T-cell (primary cell): Measurements from ENCODE around the gene ZNF506. TPM values are rescaled to one million over a fixed set of nuclear protein-coding genes. Genes with fewer than 3 reads are reported as not detected.
A peak's percentile ranks its signal among the peaks of the same experiment; 100 is the strongest.

ENCODE experiments used
- ATAC-seq, 4 experiments: fragments of 200-7000 bp in 3 of 4; fragments of 150-1000 bp in 1 of 4; cut with Tn5 transposase; replicated peaks in 1 of 4; 1 replicate in 3 of 4; 2 replicates in 1 of 4; pipeline ENCODE4 v1.10.0; 2021; ENCODE audit warnings: moderate library complexity in 3 of 4, mild to moderate bottlenecking in 2 of 4, moderate number of reproducible peaks in 1 of 4
- CTCF ChIA-PET, 2 donors: fragments of 300-600 bp; sonication (Branson Sonifier 250); formaldehyde crosslinking; loops; one replicate each; lab custom pipeline; 2022; ENCODE audit warnings: antibody characterized with exemption in 2 of 2; lab: Charles Lee
- POLR2A ChIA-PET, 2 donors: fragments of 300-600 bp; sonication (Branson Sonifier 250); formaldehyde crosslinking; loops; one replicate each; lab custom pipeline; 2022; ENCODE audit warnings: antibody characterized with exemption in 2 of 2; lab: Charles Lee
- DNase-seq, 35 experiments: peaks; one replicate each; pipeline versions ENCODE4 v3.0.0 to v3.0.0-alpha.2; 2013 to 2023
- H3K27ac ChIP-seq: one replicate; pipeline ENCODE4 v1.5.1; 2013; ENCODE audit warnings: low read length
- H3K27me3 ChIP-seq, 2 experiments: replicated peaks in 1 of 2; 1 replicate in 1 of 2; 2 replicates in 1 of 2; pipeline versions ENCODE4 v1.6.1 to v1.7.0; 2013; ENCODE audit warnings: low read length in 1 of 2, mixed read lengths in 1 of 2; ENCODE audit not compliant: control insufficient read depth in 2 of 2, insufficient read depth in 2 of 2; ENCODE audit errors: extremely low read depth in 1 of 2
- H3K36me3 ChIP-seq, 2 donors: 1 replicate in 1 of 2; 2 replicates in 1 of 2; pipeline versions ENCODE4 v1.6.1 to v1.7.0; 2013; ENCODE audit warnings: low read length in 1 of 2; ENCODE audit not compliant: control insufficient read depth in 2 of 2, insufficient read depth in 1 of 2; ENCODE audit errors: extremely low read depth in 1 of 2
- H3K4me1 ChIP-seq, 2 experiments: 1 replicate in 1 of 2; 2 replicates in 1 of 2; pipeline versions ENCODE4 v1.6.1 to v1.7.0; 2013; ENCODE audit warnings: low read length in 2 of 2, mixed read lengths in 1 of 2; ENCODE audit not compliant: insufficient read depth in 2 of 2, control insufficient read depth in 1 of 2; ENCODE audit errors: extremely low read depth in 1 of 2
- H3K4me3 ChIP-seq, 2 donors: 1 replicate in 1 of 2; 2 replicates in 1 of 2; pipeline versions ENCODE4 v1.5.1 to v1.7.0; 2013; ENCODE audit warnings: mild to moderate bottlenecking in 2 of 2, low read length in 1 of 2, moderate library complexity in 1 of 2; ENCODE audit not compliant: control insufficient read depth in 1 of 2; ENCODE audit errors: extremely low read depth in 1 of 2
- H3K9me3 ChIP-seq: 2 replicates; pipeline ENCODE4 v1.7.0; 2013
- H3K27ac Mint-ChIP-seq, 2 donors: one replicate each; pipeline ENCODE4 v1.8.0; 2020 to 2021; ENCODE audit warnings: mild to moderate bottlenecking in 2 of 2, mixed read lengths in 2 of 2
- H3K27me3 Mint-ChIP-seq, 2 donors: one replicate each; pipeline ENCODE4 v1.8.0; 2021 to 2022; ENCODE audit warnings: mixed read lengths in 2 of 2
- H3K36me3 Mint-ChIP-seq: one replicate; pipeline ENCODE4 v1.8.0; 2021; ENCODE audit warnings: mixed read lengths
- H3K4me1 Mint-ChIP-seq, 3 donors: one replicate each; pipeline ENCODE4 v1.8.0; 2020 to 2022; ENCODE audit warnings: mixed read lengths in 3 of 3, mild to moderate bottlenecking in 1 of 3
- H3K4me3 Mint-ChIP-seq, 3 donors: one replicate each; pipeline ENCODE4 v1.8.0; 2020 to 2022; ENCODE audit warnings: mild to moderate bottlenecking in 3 of 3, mixed read lengths in 3 of 3, moderate library complexity in 3 of 3
- H3K9me3 Mint-ChIP-seq, 3 donors: one replicate each; pipeline ENCODE4 v1.8.0; 2020 to 2022; ENCODE audit warnings: mixed read lengths in 3 of 3
- WGBS: methylation state at CpG from one replicate; pipeline ENCODE4 v1.1.5; 2013; ENCODE audit warnings: missing lambda C conversion rate; ENCODE audit not compliant: insufficient coverage; 5-methylcytosine and 5-hydroxymethylcytosine counted together
- total RNA-seq, 35 experiments: library from RNA in 6 of 35; stranded (reverse) in 6 of 35; fragments of 120-200 nt in 1 of 35; gene quantifications; one replicate each; pipeline versions ENCODE4 v1.2.1 to v1.2.4 and lab custom pipeline; 2013 to 2026

ZNF506 gene
- total RNA-seq, 5 donors from 2014 or later (not counting 1 experiment from before 2014, with no cell fraction given), result 35.3 to 65.6 (median 58.1) TPM

DNA sequence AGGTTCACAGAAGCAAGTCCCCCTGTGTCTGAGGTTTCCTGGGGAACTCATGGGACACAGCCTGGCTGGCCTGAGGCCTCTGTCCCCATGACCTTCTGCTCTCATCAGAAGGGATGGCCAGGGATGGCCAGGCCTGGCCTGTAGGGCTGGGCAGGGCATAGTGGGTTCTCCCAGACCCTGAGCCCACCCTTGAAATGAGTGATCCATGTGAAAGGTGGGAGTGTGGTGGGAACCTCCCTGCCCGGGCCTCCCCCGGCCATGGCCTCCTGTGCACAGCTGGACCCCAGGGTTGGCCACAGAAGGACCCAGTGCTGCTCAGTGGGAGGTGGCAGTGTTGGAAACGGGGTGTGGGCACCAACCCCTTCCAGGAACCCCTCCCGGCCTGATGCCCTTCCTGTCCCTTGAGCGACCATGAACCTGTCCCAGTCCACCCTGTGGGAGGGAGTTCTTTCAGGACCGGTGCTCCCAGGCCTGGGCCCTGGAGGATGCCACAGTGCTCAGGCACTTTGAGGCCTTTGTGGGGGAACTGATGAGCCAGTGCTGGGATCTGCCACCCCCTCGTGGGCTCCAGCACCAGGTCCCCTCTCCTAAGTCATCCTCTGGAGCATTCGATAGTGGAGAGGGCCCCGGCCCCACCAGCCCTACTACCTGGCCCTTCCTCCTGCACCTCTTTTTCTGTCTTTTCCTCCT, 73.2 kb downstream of the ZNF506 start:
- POLR2A ChIA-PET, result no interaction called here
- CTCF ChIA-PET, result interaction anchor here in 1 of 2 donors (0.6 kb wide), 1 partner anchor 1390 kb away, joined by 3 read pairs; no protein-coding TSS in a partner anchor
- Mint-ChIP-seq H3K27ac (no peak overlapping the region), H3K27me3 (no peaks in the 10 kb centered on the region), H3K4me1 (no peaks in the 10 kb centered on the region), H3K36me3 (no peaks in the 10 kb centered on the region), H3K9me3 (no peaks in the 10 kb centered on the region), H3K4me3 (no peak overlapping the region)
- 77% methylated on average over 7 of the region's 9 CpGs for WGBS
- Histone ChIP-seq H3K27ac (no peak overlapping the region), H3K4me1 (no peaks in the 10 kb centered on the region), H3K36me3 (no peaks in the 10 kb centered on the region), H3K27me3 (peaks cover 0 to 6% of the 10 kb centered on the region in 2 experiments), H3K9me3 (no peaks in the 10 kb centered on the region), H3K4me3 (no peak overlapping the region)
- no peak for DNase-seq
- ATAC-seq, result no peak

DNA sequence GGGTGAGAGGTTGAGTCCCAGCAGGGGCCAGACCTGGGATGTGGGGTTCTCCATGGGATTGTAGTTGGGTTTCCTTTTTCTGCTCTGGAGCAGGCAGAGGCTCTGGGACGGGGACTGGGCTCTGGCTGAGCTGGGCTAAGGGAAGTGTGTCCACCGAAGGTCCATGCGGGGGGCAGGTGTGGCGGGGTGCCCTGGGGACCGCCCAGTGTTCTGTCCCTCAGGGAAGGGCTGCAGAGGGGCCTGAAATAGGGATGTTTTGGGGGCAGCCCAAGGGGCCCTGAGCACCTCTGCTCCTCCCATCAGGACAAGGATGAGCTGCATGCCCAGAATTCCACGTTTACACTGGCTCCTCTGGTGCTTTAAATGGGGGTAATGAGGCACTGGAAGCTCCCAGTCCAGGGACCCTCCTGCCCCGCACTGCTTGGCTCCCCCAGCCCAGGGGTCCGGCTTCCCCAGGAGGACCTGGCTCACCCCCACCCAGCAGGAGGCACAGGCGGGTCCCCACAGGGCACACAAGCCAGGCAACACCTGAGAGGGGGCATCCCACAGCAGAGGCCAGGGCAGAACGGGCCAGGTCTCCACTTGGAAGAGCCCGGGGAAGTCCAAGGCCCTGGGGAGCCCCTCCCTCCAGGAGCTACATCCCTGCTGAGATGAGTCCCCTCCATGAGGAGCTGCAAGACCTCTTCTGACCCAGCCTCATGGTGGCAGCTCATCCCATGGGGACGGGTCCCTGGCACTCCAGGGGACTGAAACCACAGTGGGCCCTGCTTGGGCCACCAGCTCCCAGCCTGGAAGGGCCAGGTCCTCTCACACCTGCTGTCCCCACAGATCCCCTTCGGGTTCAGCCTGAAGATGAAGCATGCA, 74.0 kb downstream of the ZNF506 start:
- WGBS, result 83% methylated on average over 12 of the region's 13 CpGs
- ChIA-PET POLR2A (no interaction called here), CTCF (no interaction called here)
- Mint-ChIP-seq H3K27me3 (no peaks in the 10 kb centered on the region), H3K9me3 (no peaks in the 10 kb centered on the region), H3K4me3 (no peak overlapping the region), H3K36me3 (no peaks in the 10 kb centered on the region), H3K4me1 (no peaks in the 10 kb centered on the region), H3K27ac (no peak overlapping the region)
- no peak overlapping the region for H3K4me3 ChIP-seq
- no peak overlapping the region for H3K27ac ChIP-seq
- H3K27me3 ChIP-seq, result peaks cover 0 to 6% of the 10 kb centered on the region in 2 experiments
- DNase-seq (no peak), ATAC-seq (no peak)
- H3K9me3 ChIP-seq, result no peaks in the 10 kb centered on the region
- no peaks in the 10 kb centered on the region for H3K4me1 ChIP-seq
- no peaks in the 10 kb centered on the region for H3K36me3 ChIP-seq

DNA sequence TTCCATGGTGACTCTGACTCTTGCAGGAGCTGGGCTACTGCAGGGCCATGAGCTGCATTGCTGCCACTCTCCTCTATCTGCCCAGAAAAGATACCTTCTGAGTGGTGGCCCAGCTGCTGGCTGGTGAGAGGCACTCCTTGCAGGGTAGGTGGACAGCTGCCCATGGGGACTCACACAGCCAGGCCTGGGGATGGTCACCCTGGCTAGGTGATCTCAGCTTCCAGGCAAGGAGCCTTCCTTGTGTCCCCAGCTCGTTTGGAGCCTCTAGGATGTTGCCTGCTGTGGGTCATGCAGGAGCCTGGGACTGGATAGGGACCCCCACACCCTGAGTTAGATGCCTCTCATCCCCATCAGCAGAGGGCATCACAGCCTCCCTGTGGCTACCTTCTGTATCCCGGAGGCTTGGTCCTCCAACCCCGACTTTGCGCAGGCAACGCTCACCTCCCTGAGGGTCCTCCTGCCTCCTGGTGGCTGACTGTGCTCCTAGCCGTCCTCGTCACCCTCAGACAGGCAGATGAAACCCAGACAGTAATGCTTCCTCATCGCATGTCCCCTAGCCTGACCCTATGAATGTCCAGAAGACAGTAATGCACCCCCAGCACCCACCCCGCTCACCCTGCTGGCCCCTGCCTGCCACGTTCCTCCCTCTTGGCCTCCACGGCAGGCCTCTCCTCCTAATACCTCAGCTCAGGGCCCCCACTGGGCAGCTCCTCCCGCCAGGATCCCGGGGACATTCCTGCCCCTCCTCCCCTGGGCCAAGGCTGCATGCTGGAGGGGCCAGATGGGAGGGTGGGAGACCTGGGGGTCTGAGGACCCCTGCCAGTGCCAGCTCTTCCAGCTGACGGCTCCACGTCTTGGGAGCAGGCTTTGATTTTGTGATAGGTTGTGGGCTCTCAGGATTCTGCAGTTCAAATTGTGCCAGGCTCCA, 75.0 kb downstream of the ZNF506 start:
- H3K9me3 Mint-ChIP-seq, result no peaks in the 10 kb centered on the region
- H3K4me3 Mint-ChIP-seq, result no peak overlapping the region
- H3K27ac ChIP-seq, result no peak overlapping the region
- no peak overlapping the region for H3K4me3 ChIP-seq
- DNase-seq, result no peak
- H3K4me1 Mint-ChIP-seq, result no peaks in the 10 kb centered on the region
- no peaks in the 10 kb centered on the region for H3K36me3 ChIP-seq
- WGBS, result 81% methylated on average over 10 of the region's 15 CpGs
- H3K27ac Mint-ChIP-seq, result no peak overlapping the region
- no peaks in the 10 kb centered on the region for H3K27me3 Mint-ChIP-seq
- no peaks in the 10 kb centered on the region for H3K9me3 ChIP-seq
- H3K4me1 ChIP-seq, result no peaks in the 10 kb centered on the region
- H3K36me3 Mint-ChIP-seq, result no peaks in the 10 kb centered on the region
- H3K27me3 ChIP-seq, result peaks cover 0 to 6% of the 10 kb centered on the region in 2 experiments
- ChIA-PET POLR2A (no interaction called here), CTCF (no interaction called here)
- ATAC-seq, result no peak

DNA sequence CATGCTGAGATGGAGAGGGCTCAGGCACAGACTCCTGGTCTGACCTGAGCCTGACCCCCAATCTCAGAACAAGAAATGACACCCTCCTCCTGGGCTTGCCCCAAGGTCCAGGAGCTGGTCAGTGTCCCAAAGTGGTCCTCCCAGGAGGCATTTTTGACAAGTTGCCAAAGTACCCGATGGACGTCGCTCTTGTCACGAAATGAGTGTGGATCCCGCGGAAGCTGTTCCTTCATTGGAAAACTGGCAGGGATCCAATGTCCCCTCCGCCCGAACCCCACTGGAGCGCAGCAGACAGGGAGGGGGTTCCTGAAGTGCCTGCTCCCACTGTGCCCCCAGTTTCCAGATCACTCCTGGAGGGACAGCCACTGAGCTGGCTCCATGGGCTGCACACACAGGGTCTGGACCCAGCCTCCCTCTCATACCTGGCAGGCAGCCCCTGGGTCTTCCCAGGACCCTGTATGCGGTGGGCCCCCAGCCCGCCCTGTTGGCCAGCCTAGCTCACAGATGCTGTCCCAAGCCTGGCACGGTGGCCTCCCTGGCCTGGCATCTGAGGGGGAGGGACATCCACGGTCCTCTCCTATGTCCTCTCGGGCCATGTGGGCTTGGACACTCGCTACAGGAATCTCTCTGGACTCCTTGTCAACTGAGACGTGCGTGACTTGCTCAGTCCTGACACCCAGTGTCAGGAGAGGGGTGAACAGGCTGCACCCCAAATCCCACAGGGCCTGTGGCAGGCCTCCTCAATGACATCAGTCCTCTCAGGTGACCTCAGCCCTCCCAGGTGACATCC, 75.9 kb downstream of the ZNF506 start:
- no peaks in the 10 kb centered on the region for H3K4me1 ChIP-seq
- CTCF ChIA-PET, result no interaction called here
- no peak overlapping the region for H3K27ac Mint-ChIP-seq
- H3K27me3 ChIP-seq, result peaks cover 0 to 6% of the 10 kb centered on the region in 2 experiments
- no peaks in the 10 kb centered on the region for H3K27me3 Mint-ChIP-seq
- no peaks in the 10 kb centered on the region for H3K4me1 Mint-ChIP-seq
- H3K4me3 Mint-ChIP-seq, result no peak overlapping the region
- H3K36me3 Mint-ChIP-seq, result no peaks in the 10 kb centered on the region
- ATAC-seq (peak in 3 of 4 experiments; percentile 19 to 37 (median 23)), DNase-seq (peak in 1 of 35 experiments; percentile 21)
- H3K4me3 ChIP-seq, result no peak overlapping the region
- H3K9me3 Mint-ChIP-seq, result no peaks in the 10 kb centered on the region
- no peaks in the 10 kb centered on the region for H3K36me3 ChIP-seq
- POLR2A ChIA-PET, result no interaction called here
- WGBS, result 86% methylated on average over 17 of the region's 17 CpGs
- no peak overlapping the region for H3K27ac ChIP-seq
- no peaks in the 10 kb centered on the region for H3K9me3 ChIP-seq

DNA sequence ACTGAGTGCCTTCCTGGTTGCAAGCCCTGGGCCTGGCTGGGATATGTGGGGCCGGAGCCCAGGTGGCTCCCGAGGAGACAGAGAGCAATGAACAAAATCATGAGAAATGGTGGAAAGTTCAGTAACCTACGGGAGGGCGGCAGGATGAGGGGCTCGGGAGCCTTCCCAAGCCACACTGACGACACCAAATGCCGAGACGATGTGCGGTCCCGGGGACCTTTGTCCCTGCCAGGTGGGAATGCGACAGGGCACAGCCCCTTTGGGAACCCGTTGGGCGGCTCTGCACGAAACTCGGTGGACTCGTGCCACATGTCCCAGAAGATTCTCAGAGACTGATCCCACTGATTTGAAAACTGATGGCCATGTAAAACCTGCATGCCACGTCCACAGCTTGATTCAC, 76.9 kb downstream of the ZNF506 start:
- CTCF ChIA-PET, result no interaction called here
- ATAC-seq (no peak), DNase-seq (no peak)
- Histone ChIP-seq H3K36me3 (no peaks in the 10 kb centered on the region), H3K4me1 (no peaks in the 10 kb centered on the region), H3K9me3 (no peaks in the 10 kb centered on the region), H3K4me3 (no peak overlapping the region), H3K27me3 (peaks cover 0 to 4% of the 10 kb centered on the region in 2 experiments), H3K27ac (no peak overlapping the region)
- Mint-ChIP-seq H3K27ac (no peak overlapping the region), H3K36me3 (no peaks in the 10 kb centered on the region), H3K4me3 (no peak overlapping the region), H3K4me1 (no peaks in the 10 kb centered on the region), H3K27me3 (no peaks in the 10 kb centered on the region), H3K9me3 (no peaks in the 10 kb centered on the region)
- WGBS, result 94% methylated on average over 17 of the region's 17 CpGs
- POLR2A ChIA-PET, result no interaction called here
